ENCODE data around the gene ERICH4. TPM values are rescaled to one million over a fixed set of nuclear protein-coding genes. Genes with fewer than 3 reads are reported as not detected.

Gene ERICH4
- total and polyA plus RNA-seq, 9 of the 15 experiments (the other 6 are each of a cell fraction or from before 2014, with no cell fraction given) = not detected

DNA sequence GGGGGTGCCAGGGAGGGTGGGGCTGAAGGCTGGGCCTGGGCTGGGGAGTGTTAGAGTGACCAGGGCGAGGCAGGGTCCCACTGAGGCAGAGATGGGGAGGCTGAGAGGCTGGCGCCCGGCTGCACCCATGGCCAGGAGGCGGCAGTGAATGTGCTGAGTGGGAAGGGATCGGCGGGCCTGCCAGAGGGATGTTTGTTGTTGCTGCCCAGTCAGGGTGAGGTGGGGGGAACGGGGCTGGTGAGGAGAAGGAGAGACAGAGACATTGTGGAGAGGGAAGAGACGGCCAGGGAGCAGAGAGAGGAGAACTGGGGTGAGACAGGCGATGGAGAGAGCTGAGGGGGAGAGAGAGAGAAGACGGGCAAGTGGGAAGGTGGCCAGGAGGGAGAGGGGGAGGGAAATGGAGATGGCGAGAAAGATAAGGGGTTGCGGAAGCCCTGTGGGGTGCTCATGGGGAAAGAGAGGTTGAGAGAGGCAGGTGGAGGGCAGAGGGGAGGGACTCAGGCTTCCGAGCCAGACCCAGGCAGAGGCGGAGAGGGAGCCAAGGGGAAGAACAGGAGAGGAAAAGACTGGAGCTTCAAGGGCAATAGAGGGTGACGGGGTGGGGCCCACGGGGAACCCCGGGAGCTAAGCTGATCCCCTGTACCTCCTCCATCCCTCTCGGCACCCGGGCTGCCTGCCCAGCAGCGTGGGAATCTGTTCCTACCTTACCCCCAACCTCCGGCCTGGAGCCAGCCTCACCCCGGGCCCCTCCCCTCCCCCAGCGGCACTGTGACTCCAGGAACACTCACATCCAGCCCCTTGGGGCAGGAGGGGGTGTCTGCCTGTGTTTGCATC lies 15.1 kb upstream of the ERICH4 start (continued):
- TF ChIP-seq OTX1 (CRISPR knock-in tag; IDR thresholded peaks at IDR 0.05) (peak; percentile 96), HDGF (IDR thresholded peaks at IDR 0.05) (peak; percentile 97), POLR2G (IDR thresholded peaks at IDR 0.05; ENCODE audit: low read depth, low read length) (peak; percentile 6; the same call in 1 of the 2 replicates), CREBBP (IDR thresholded peaks at IDR 0.05; ENCODE audit: low read depth, low read length) (no peak), SP1 (CRISPR knock-in tag; IDR thresholded peaks at IDR 0.05) (0 out of 2 replicates have a peak, but pooled peaks have one; percentile 47), MIER1 (IDR thresholded peaks at IDR 0.05; ENCODE audit: low read depth) (0 out of 2 replicates have a peak, but pooled peaks have one; percentile 66), SUPT5H (IDR thresholded peaks at IDR 0.05) (peak; percentile 67; the same call in 1 of the 2 replicates), ARHGAP35 (IDR thresholded peaks at IDR 0.05; ENCODE audit: partially characterized antibody) (peak; percentile 60), RBFOX2 (IDR thresholded peaks at IDR 0.05; ENCODE audit: low read depth, low read length) (peak; percentile 21), NCOA2 (IDR thresholded peaks at IDR 0.05; ENCODE audit: partially characterized antibody in 2 of 2) (no peak), PHF20 (IDR thresholded peaks at IDR 0.05; ENCODE audit: partially characterized antibody) (peak; percentile 55), POLR2A (conservative IDR thresholded peaks at IDR 0.05) (peak; percentile 54), TGIF2 (CRISPR knock-in tag; IDR thresholded peaks at IDR 0.05) (0 out of 2 replicates have a peak, but pooled peaks have one; percentile 12), ETV1 (tag; conservative IDR thresholded peaks at IDR 0.05; ENCODE audit: low read depth) (peak; percentile 28; the same call in 1 of the 2 replicates)
- TF ChIP-seq, protein P1, sequence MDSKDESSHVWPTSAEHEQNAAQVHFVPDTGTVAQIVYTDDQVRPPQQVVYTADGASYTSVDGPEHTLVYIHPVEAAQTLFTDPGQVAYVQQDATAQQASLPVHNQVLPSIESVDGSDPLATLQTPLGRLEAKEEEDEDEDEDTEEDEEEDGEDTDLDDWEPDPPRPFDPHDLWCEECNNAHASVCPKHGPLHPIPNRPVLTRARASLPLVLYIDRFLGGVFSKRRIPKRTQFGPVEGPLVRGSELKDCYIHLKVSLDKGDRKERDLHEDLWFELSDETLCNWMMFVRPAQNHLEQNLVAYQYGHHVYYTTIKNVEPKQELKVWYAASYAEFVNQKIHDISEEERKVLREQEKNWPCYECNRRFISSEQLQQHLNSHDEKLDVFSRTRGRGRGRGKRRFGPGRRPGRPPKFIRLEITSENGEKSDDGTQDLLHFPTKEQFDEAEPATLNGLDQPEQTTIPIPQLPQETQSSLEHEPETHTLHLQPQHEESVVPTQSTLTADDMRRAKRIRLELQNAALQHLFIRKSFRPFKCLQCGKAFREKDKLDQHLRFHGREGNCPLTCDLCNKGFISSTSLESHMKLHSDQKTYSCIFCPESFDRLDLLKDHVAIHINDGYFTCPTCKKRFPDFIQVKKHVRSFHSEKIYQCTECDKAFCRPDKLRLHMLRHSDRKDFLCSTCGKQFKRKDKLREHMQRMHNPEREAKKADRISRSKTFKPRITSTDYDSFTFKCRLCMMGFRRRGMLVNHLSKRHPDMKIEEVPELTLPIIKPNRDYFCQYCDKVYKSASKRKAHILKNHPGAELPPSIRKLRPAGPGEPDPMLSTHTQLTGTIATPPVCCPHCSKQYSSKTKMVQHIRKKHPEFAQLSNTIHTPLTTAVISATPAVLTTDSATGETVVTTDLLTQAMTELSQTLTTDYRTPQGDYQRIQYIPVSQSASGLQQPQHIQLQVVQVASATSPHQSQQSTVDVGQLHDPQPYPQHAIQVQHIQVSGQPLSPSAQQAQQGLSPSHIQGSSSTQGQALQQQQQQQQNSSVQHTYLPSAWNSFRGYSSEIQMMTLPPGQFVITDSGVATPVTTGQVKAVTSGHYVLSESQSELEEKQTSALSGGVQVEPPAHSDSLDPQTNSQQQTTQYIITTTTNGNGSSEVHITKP (IDR thresholded peaks at IDR 0.05; ENCODE audit: partially characterized antibody) = peak; percentile 23
- TF ChIP-seq, protein P2, sequence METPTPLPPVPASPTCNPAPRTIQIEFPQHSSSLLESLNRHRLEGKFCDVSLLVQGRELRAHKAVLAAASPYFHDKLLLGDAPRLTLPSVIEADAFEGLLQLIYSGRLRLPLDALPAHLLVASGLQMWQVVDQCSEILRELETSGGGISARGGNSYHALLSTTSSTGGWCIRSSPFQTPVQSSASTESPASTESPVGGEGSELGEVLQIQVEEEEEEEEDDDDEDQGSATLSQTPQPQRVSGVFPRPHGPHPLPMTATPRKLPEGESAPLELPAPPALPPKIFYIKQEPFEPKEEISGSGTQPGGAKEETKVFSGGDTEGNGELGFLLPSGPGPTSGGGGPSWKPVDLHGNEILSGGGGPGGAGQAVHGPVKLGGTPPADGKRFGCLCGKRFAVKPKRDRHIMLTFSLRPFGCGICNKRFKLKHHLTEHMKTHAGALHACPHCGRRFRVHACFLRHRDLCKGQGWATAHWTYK (CRISPR knock-in tag; IDR thresholded peaks at IDR 0.05) = peak; percentile 19; the same call in 1 of the 2 replicates
- TF ChIP-seq, protein P3, sequence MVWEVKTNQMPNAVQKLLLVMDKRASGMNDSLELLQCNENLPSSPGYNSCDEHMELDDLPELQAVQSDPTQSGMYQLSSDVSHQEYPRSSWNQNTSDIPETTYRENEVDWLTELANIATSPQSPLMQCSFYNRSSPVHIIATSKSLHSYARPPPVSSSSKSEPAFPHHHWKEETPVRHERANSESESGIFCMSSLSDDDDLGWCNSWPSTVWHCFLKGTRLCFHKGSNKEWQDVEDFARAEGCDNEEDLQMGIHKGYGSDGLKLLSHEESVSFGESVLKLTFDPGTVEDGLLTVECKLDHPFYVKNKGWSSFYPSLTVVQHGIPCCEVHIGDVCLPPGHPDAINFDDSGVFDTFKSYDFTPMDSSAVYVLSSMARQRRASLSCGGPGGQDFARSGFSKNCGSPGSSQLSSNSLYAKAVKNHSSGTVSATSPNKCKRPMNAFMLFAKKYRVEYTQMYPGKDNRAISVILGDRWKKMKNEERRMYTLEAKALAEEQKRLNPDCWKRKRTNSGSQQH (CRISPR knock-in tag; IDR thresholded peaks at IDR 0.05) = peak; percentile 94
- TF ChIP-seq, protein P4, sequence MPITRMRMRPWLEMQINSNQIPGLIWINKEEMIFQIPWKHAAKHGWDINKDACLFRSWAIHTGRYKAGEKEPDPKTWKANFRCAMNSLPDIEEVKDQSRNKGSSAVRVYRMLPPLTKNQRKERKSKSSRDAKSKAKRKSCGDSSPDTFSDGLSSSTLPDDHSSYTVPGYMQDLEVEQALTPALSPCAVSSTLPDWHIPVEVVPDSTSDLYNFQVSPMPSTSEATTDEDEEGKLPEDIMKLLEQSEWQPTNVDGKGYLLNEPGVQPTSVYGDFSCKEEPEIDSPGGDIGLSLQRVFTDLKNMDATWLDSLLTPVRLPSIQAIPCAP (CRISPR knock-in tag; IDR thresholded peaks at IDR 0.05; ENCODE audit: borderline replicate concordance) = no peak
